Tibial nerve (tissue), 4 donors: ENCODE results near the gene PRR11. TPM values are rescaled to one million over a fixed set of nuclear protein-coding genes. Genes with fewer than 3 reads are reported as not detected.

ENCODE experiments used
- DNase-seq, 2 donors: peaks; one replicate each; pipeline ENCODE4 v3.0.0-alpha.2; 2019; ENCODE audit warnings: low spot score in 2 of 2
- H3K27ac ChIP-seq, 4 donors: fragments of 200-600 bp; sonication (generic) in 3 of 4; one replicate each; pipeline ENCODE4 v1.5.1; 2017 to 2019; ENCODE audit warnings: mild to moderate bottlenecking in 1 of 4
- H3K27me3 ChIP-seq, 2 donors: fragments of 200-600 bp; sonication (generic) in 1 of 2; one replicate each; pipeline versions ENCODE4 v1.5.1 to v1.6.0; 2017 to 2019
- H3K36me3 ChIP-seq, 3 donors: fragments of 200-600 bp; sonication (generic); one replicate each; pipeline ENCODE4 v1.5.1; 2018 to 2019
- H3K4me1 ChIP-seq, 4 donors: fragments of 200-600 bp; sonication (generic) in 3 of 4; one replicate each; pipeline ENCODE4 v1.5.1; 2017 to 2019
- H3K4me3 ChIP-seq, 4 donors: fragments of 200-600 bp; sonication (generic) in 3 of 4; one replicate each; pipeline ENCODE4 v1.5.1; 2017 to 2019; ENCODE audit warnings: mild to moderate bottlenecking in 1 of 4, moderate library complexity in 1 of 4
- H3K9me3 ChIP-seq, 4 donors: fragments of 200-600 bp; sonication (generic) in 3 of 4; one replicate each; pipeline ENCODE4 v1.5.1; 2017 to 2019
- CTCF ChIP-seq, 5 experiments: fragments of 200-600 bp in 3 of 5; fragments of 450-650 bp in 2 of 5; sonication (generic) in 3 of 5; IDR thresholded peaks; one replicate each; pipeline ENCODE4 v1.5.1; 2016 to 2019; ENCODE audit warnings: antibody characterized with exemption in 5 of 5, mild to moderate bottlenecking in 3 of 5, moderate library complexity in 2 of 5
- EP300 ChIP-seq, 2 donors: sonication (generic); formaldehyde crosslinking; IDR thresholded peaks; one replicate each; pipeline ENCODE4 v1.6.1; 2017; ENCODE audit warnings: antibody characterized with exemption in 2 of 2, mild to moderate bottlenecking in 1 of 2
- POLR2A ChIP-seq, 2 donors: fragments of 450-650 bp; IDR thresholded peaks; one replicate each; pipeline ENCODE4 v1.6.1; 2017; ENCODE audit warnings: antibody characterized with exemption in 2 of 2, mild to moderate bottlenecking in 2 of 2, moderate library complexity in 2 of 2
- WGBS, 2 donors: methylation state at CpG; one replicate each; pipeline ENCODE4 v1.1.5; 2018; 5-methylcytosine and 5-hydroxymethylcytosine counted together
- total RNA-seq, 4 donors: library from RNA; depleted of rRNA; stranded (reverse); fragments of >200 nt; gene quantifications; one replicate each; pipeline ENCODE4 v1.1.0, GENCODE V29; 2016

Gene PRR11
- total RNA-seq: 10 to 100 TPM in 1 of 4 donors, under 1 TPM in 3; 0.66 to 44.4 (median 0.84) TPM

DNA sequence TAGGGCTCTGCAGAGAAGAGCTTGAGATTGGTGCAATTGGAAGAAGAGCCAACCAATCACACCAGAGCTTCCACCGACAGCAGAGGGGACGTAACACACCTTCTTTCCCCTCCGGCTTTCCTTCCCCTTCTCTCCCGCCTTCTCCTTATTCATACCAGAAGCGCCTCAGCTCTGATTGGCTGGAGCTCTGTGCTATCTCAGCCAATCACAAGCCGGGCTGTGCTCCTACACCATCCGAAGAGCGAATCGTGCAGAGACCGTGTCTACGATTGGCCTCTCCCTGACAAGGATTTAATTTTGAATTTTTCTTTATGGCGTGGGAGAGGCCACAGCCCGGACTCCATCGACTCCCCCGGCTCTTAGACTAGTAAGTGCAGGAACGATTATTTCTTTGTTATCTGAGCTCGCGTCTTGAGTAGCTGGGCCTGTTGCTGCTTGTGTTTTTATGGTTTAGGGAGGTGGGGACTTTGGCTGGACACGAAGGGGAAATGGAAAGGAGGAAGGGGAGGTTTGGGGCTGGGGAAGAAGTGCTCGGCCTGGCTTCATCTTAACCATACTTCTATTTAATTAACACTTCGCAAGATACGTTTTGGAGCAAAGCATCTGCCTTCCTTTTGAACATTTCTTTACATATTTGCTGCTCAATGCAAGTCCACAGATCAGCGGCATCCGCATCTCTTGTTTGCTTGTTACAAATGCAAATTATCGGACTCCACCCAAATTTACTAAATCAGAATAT, at the start of gene PRR11:
PRR11 (plus strand) TSS at position 308 of the 739 bp plus-strand sequence. CDS start 14,007 bp downstream, outside the sequence.
- Histone ChIP-seq H3K36me3 (no peaks in the 10 kb centered on the region), H3K4me1 (peaks cover 0 to 36% (median 8%) of the 10 kb centered on the region in 4 donors), H3K27ac (peak within 1 kb of the TSS; percentile 59 to 90 (median 82)), H3K27me3 (no peaks in the 10 kb centered on the region), H3K4me3 (peak within 1 kb of the TSS; percentile 42 to 75 (median 65)), H3K9me3 (no peaks in the 10 kb centered on the region)
- WGBS, 2 donors: 1 to 2% methylated on average over 25 of the region's 25 CpGs
- peak; percentile 89 to 97 for DNase-seq
- no peak for TF ChIP-seq CTCF (IDR thresholded peaks at IDR 0.05)
- TF ChIP-seq EP300 (IDR thresholded peaks at IDR 0.05): no peak
- TF ChIP-seq POLR2A (IDR thresholded peaks at IDR 0.05): no peak

GRCh38 chr17:59105852-59106462, 49.6 kb upstream of the PRR11 start:
- Histone ChIP-seq H3K27me3 (no peaks in the 10 kb centered on the region), H3K27ac (peak overlapping the region; percentile 85 to 94 (median 91)), H3K4me1 (peaks cover 0 to 39% (median 14%) of the 10 kb centered on the region in 4 donors), H3K9me3 (no peaks in the 10 kb centered on the region), H3K4me3 (peak overlapping the region; percentile 81 to 97 (median 93)), H3K36me3 (peaks cover 0 to 4% (median 0%) of the 10 kb centered on the region in 3 donors)
- no peak for TF ChIP-seq EP300 (IDR thresholded peaks at IDR 0.05)
- TF ChIP-seq POLR2A (IDR thresholded peaks at IDR 0.05): no peak
- TF ChIP-seq CTCF (IDR thresholded peaks at IDR 0.05): no peak
- 0% methylated on average over 13 to 15 of the region's 18 CpGs for WGBS, 2 donors
- DNase-seq: peak; percentile 32 to 42

DNA sequence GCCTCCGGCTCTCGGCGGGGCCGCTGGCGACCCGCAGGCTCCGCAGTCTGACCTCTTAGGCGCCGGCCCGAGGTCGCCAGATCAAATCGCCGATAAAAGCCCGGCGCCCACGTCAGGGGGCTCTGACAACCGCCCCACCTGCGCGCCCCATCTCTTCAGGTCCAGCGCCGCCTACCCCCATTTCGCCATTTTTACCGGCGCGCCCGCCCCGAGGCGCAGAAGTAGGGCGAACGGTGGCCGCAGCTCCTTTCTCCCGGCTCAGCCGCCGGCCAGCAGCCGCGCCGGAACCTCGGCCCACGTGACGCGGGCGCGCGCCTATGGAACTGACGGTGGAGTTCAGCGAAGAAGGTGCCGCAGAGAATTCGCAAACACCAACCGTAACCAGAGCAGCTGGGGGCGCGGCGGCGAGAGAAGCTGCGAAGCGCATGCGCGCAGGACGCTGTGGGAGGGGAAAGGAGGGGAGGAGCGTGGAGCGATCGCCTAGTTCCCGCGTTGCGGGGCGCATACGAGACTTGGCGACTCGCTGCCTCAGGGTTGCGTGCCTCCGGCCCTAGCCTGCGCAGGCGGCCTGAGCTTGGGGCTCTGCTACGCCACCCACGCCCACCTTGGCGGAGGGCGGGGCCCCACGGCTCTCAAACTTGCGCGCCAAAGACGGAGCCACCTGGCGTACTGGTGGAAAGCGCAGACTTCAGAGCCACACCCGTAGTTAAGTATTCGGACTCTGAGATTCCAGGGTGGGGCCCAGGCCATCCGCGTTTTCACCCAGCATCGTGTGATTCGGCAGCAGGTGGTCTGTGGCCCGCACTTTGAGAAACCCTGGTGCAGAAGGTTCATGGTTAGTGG, 48.9 kb upstream of the PRR11 start, which contains the start of gene TRIM37:
TRIM37 (minus strand) TSS at position 418 of the 843 bp plus-strand sequence. CDS start 419 bp downstream, outside the sequence.
- peaks cover 0 to 4% (median 0%) of the 10 kb centered on the region in 3 donors for H3K36me3 ChIP-seq
- peak within 1 kb of the TSS; percentile 81 to 97 (median 93) for H3K4me3 ChIP-seq
- no peaks in the 10 kb centered on the region for H3K9me3 ChIP-seq
- WGBS, 2 donors: 0% methylated on average over 38 to 53 of the region's 89 CpGs
- peak; percentile 80 to 88 for DNase-seq
- peak within 1 kb of the TSS; percentile 85 to 94 (median 91) for H3K27ac ChIP-seq
- H3K27me3 ChIP-seq: no peaks in the 10 kb centered on the region
- TF ChIP-seq POLR2A (IDR thresholded peaks at IDR 0.05) (peak; percentile 68 to 79), CTCF (IDR thresholded peaks at IDR 0.05) (peak in 1 of 5 experiments; percentile 43), EP300 (IDR thresholded peaks at IDR 0.05) (peak; percentile 67 to 94)
- peaks cover 0 to 44% (median 14%) of the 10 kb centered on the region in 4 donors for H3K4me1 ChIP-seq

DNA sequence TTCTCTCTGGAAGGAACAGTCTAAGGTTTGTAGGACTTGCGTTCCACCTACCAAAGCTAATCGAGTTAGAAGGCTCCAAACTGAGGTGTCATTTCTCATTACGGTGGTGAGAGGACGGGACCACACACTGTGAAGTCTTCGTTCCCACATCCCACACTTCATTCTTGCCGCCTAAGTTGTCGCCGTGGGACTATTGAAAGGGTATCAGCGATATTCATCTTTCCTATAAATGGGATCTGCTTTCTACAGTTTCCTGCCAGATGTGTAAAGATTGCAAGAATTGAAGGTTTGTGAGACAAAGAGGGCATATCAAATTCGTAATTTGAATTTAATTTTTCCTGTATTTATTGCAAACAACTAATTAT, 48.3 kb upstream of the PRR11 start:
- H3K36me3 ChIP-seq: peaks cover 0 to 4% (median 0%) of the 10 kb centered on the region in 3 donors
- TF ChIP-seq POLR2A (IDR thresholded peaks at IDR 0.05): no peak
- no peak for TF ChIP-seq CTCF (IDR thresholded peaks at IDR 0.05)
- no peak for TF ChIP-seq EP300 (IDR thresholded peaks at IDR 0.05)
- peak overlapping the region; percentile 81 to 97 (median 93) for H3K4me3 ChIP-seq
- H3K27ac ChIP-seq: peak overlapping the region; percentile 85 to 94 (median 91)
- no peaks in the 10 kb centered on the region for H3K9me3 ChIP-seq
- DNase-seq: no peak
- H3K27me3 ChIP-seq: no peaks in the 10 kb centered on the region
- H3K4me1 ChIP-seq: peaks cover 0 to 45% (median 14%) of the 10 kb centered on the region in 4 donors
- WGBS, 2 donors: 0 to 2% methylated on average over 10 of the region's 10 CpGs
